Erythroblast (primary cell): ENCODE results near the gene DNAJB6.
"Not testable (repeated sequence)": the region's sequence is repeated elsewhere in the genome, so short reads cannot be mapped to it uniquely, and the experiment has no call there.

Source experiments
- DNase-seq, 2 experiments: peaks; one replicate each; lab custom pipeline; 2025; lab: John Stamatoyannopoulos, UW
- GATA1 ChIP-seq: IDR thresholded peaks from 2 replicates; pipeline ENCODE4 v1.6.1; 2011; ENCODE audit warnings: low read depth, mild to moderate bottlenecking, control low read depth, low read length, moderate library complexity
- POLR2A ChIP-seq: IDR thresholded peaks from 2 replicates; pipeline ENCODE4 v1.6.1; 2011; ENCODE audit warnings: mild to moderate bottlenecking, low read length

Gene DNAJB6

DNA sequence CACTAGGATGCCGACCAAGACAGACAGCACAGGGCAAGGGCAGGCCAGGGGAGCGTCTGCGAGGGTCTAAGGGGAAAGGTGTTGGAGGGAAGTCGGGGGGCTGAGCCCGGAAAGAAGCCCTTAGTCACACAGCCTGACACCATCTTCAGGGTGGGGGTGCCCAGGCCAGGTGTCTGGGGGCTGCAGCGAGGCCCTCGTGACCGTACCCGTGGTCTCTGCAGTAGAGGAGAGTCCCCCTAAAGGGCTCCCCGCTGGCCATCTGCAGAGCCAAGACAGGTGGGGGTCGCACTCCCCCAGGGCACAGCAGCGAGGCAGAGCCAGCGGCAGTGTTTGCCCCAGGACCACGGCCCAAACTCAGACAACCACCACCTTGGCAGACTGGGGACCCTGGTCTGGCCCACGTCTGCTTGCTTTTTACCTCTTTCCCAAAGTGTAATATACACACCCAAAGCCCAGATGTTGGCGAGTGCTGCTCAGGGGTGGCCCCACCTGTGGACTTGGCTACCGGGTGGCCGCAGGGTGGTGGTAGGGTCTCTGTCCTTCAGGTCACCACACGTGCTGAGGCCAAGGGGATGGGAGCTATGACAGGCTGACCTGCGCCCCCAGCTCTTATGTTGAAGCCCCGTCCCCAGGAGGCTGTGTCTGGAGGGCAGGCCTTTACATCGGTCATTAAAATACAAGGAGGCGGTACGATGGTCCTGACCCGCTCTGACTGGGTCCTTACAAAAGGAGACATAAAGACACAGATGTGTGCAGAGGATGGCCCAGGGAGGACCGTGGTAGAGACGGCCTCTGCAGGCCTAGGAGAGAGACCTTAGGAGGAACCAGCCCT is 107.4 kb downstream of the DNAJB6 start:
- DNase-seq = no peak
- TF ChIP-seq GATA1 (no peak), POLR2A (no peak)

DNA sequence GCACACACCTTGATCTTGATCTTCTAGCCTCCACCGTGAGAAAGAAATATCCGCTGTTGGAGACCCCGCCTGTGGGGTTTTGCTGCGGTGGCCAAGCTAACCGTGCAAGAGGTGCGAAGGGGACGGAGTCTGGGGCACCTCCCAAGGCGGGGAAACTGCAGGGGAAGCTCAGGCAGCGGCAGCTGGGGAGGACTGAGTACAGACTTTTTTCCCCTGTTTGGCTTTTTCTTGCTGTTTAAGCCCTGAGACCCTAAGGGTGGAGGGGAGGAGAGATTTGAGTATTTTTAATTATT is 108.0 kb downstream of the DNAJB6 start:
- no peak for DNase-seq
- no peak for TF ChIP-seq POLR2A

DNA sequence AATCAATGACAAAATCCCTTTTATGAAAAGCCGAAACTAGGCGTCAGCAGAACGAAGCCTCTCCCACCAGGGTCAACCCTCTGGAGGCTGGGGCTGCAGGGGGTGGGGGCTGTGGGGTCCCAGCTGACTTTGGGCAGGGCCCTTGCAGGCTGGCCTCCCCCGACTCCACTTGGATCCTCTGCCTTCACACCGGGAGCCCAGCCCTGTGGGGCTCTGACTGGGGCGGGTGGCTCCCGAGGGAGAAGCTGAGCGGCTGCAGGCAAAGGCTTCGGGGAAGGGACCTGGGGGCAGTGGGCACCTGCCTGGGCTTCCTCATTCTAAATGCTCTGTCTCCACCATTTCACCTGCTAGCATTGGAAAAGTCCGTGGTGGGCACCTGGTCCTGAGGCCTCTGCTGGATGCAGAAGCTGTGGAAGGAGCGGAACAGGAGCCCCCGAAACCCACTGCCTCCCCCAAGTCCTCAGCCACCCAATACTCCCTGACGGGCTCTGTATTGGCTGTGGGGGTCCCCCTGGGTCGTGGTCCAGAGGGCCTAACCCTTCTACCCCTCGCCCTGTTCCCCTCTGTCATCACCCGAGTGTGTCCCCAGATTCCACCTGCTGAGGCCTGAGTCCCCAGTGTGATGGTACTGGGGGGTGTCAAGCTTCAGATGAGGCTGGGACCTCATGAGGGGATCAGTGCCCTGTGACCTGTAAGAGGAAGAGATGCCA is 108.6 kb downstream of the DNAJB6 start:
- TF ChIP-seq POLR2A (no peak), GATA1 (no peak)
- DNase-seq = no peak

DNA sequence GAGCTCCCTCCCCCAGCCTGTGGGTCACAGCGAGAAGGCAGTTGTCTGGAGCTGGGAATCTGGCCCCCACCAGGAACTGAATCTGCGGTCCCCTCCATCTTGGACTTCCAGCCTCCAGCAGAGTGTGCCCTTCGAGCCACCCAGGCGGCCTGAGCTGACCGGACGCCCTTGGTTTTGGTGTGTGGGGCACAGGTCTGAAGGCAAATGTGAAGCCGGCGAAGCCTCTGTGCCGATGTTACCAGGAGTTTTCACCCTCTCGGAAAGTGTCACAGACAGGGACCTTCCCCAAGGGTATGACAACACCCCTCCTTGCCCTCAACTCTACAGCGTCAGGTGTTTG is 109.1 kb downstream of the DNAJB6 start:
- no peak for DNase-seq
- TF ChIP-seq GATA1 = no peak
- no peak for TF ChIP-seq POLR2A

DNA sequence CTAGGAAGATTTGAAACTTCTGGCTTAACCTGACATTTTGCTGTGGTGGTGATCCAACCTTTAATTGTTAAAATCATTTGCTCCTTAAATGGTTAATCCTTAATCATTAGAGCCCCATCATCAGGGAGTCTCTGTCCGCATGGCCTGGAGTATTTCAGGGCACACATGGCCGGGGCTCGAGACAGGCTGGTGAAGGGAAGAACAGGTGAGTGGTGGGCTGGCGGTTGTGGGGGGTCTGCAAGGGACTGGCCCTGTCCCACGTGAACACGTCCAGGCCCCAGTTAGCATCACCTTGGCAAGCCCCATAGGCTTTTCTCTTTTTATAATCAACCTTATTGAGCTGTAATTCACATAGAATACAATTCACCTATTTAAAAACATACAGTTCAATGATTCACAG is 109.5 kb downstream of the DNAJB6 start:
- no peak for DNase-seq
- TF ChIP-seq POLR2A (no peak), GATA1 (no peak)

DNA sequence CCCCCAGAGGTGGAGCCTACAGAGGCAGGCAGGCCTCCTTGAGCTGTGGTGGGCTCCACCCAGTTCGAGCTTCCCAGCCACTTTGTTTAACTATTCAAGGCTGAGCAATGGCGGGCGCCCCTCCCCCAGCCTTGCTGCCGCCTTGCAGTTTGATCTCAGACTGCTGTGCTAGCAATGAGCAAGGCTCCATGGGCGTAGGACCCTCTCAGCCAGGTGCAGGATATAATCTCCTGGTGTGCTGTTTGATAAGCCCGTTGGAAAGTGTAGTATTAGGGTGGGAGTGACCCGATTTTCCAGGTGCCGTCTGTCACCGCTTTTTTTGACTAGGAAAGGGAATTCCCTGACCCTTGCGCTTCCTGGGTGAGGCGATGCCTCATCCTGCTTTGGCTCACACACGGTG is 117.2 kb downstream of the DNAJB6 start:
- DNase-seq = not testable (repeated sequence)

DNA sequence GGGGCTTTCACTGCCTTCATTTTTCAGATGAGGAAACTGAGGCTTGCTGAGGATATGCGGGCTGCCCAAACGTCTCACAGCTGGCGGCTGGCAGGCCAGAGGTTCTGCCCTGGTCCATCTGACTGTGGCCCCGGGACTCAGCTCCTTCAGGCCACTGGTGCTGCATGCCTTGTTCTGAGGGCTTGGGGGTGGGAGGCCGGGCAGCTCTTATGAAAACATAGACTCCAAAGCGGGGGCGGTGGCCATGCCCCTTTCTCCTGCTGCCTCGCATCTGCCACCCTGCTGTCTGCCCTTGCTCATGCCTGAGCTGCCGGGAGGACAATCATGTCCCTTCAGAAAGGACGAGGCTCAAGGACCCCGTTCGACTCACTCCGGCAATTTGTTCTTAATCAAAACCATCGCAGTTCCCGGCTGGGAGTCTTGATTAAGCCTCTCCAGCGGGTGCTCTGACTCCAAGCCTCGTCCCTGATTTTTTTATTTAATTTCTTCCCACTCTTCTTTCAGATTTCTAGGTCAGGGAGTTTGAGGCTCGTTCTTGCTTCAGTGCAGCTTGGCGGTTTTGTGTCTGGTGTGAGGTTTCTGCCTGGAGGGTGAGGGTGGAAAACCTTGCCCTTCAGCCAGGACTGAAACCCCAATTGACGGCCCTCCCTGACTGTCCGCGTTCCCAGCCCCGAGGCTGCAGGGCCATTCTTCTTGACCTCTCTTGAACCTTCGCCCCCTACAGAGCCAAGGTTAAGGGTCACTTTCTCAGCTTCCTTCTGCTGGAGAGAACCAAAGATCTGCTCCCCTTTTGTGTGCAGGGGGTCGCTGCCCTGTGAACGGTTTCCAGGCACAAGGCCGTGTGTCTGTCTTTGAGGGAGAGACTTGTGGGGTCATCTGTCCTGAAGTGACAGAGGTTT is 120.8 kb downstream of the DNAJB6 start:
- TF ChIP-seq POLR2A (no peak), GATA1 (no peak)
- DNase-seq = no peak

DNA sequence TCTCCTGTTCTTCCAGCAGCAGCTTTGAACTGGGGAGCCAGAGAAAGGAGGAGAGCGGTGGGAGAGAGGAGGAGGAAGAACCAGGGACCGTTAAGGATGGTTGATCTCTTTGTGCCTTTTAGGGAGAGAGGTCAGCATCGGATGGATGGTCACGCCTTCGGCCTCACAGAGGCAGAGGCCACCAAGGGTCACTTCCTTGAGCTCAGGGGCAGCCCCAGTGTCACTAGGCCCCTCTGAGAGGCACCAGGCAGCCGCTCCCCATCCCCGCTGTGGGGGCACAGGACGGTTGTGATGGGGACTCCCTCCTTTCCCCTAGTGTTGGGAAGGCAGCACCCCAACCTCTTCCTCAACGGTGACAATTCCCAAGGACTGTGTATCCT is 121.4 kb downstream of the DNAJB6 start:
- no peak for TF ChIP-seq GATA1
- no peak for TF ChIP-seq POLR2A
- DNase-seq = no peak

DNA sequence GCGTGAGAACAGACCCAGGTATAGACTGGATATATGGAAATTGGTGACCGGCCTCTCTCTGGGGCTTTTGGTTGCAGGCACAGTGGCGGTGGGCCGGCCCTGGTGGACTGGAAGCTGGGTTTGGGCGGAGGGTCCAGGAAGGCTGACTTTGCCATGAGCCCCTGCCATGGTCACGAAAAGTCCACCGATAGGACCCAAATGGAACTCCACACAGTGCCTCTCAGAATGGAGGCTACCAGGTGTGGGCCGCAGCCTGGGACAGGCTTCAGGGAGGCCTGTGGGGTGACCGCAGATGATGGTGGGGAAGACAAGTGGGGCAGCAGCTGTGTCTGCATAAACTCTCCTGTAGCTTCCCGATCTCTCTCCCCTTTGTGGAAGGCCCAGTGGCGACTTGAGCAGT is 123.2 kb downstream of the DNAJB6 start:
- DNase-seq = no peak

DNA sequence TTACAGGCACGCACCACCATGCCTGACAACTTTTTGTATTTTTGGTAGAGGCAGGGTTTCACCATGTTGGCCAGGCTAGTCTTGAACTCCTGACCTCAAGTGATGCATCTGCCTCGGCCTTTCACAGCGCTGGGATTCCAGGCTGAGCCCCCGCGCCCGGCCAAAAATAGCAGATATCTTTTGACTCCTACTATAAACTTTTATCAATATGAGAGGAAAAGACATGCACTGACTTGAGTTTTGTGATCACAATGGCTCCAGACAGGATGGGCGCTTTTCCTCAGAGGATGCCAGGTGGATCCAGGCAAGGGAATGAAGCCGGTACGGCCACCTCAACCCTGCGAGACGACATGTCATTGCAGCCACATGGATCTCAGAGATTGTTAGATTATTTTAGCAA is 123.9 kb downstream of the DNAJB6 start:
- DNase-seq = no peak
- no peak for TF ChIP-seq GATA1
- TF ChIP-seq POLR2A = no peak

More for the DNA sequence above, 123.2 kb downstream of the DNAJB6 start:
- no peak for TF ChIP-seq GATA1
- TF ChIP-seq POLR2A = no peak

DNA sequence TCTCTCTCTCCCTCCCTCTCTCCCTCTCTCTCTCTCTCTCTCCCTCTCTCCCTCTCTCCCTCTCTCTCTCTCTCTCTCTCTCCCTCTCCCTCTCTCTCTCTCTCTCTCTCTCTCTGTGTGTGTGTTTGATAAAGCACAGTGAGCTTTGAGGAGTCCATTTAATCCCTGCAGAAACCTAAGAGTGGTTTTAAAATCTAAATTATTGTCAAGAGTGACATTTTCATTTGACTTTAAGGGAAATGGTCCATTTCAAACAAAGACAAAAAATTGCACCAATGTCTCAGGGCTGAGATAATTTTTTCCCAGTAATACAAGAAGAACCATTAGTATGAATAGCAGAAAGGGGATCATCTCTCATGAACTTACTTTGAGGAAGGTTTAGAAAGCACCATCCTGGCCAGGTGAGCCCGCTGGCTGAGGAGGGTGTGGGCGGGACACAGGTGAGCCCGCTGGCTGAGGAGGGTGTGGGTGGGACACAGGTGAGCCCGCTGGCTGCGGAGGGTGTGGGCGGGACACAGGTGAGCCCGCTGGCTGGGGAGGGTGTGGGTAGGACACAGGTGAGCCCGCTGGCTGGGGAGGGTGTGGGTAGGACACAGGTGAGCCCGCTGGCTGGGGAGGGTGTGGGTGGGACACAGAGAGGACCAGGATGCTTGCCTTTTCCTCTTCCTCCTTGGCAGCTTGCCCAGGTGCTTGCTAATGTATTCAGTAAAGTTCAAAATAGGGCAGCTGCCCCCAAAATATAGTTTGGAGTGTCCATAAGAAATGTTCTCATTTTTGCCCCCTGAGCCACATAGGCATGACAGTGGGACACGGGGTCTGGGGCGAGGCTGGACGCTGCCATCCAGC is 125.0 kb downstream of the DNAJB6 start:
- DNase-seq = no peak

DNA sequence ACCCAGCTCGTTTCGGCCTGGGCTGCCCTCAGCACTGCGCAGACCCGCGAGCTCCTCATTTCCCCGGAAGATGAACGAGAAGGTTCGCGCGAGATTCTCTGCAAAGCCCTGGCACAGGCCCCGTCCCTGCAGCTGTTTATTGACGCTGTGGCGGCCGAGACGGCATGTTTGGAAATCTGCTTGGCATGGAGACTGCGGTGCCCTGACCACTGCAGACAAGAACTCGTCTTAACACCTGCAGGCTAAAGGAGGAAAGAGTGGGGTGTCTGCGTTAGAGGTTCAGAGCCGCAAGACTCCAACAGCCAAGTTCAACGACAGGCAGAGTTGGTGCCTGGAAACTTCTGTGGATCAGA is 125.6 kb downstream of the DNAJB6 start:
- TF ChIP-seq GATA1 (no peak), POLR2A (no peak)

More for the DNA sequence above, 125.0 kb downstream of the DNAJB6 start:
- TF ChIP-seq POLR2A (no peak), GATA1 (no peak)

DNA sequence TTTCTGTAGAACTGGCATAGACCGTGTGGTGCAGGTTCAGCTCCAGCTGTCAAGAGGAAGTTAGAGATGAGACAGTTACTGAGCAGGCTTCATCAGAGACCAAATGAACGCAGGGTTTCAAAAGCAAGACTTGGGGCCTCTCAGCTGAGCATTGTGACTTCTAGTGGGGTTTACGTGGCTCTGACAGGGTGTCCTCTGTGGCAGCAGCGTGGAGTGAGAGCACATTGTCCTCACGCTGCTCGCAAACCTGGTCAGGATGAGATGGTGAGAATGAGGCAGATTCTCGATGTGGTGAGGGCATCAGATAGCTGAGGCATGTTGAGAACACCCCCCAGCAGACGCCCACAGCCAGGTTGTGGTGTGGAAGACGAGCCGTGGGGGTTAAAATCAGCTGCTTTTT is 126.0 kb downstream of the DNAJB6 start:
- TF ChIP-seq GATA1 = no peak
- TF ChIP-seq POLR2A = no peak
- no peak for DNase-seq

More for the DNA sequence above, 125.6 kb downstream of the DNAJB6 start:
- DNase-seq = no peak
